H9 (cell line): ENCODE measurements around the gene HES3. TPM values are rescaled to one million over a fixed set of nuclear protein-coding genes. Genes with fewer than 3 reads are reported as not detected.

Source experiments
- DNase-seq: peaks from one replicate; pipeline ENCODE4 v3.0.0-alpha.2; 2017
- H2AFZ ChIP-seq: one replicate; pipeline ENCODE4 v1.6.1; 2013; ENCODE audit warnings: mild to moderate bottlenecking, low read length, control low read depth, moderate library complexity
- H2AK5ac ChIP-seq: 2 replicates; pipeline ENCODE4 v1.6.1; 2013; ENCODE audit warnings: low read length, control low read depth, mixed read lengths; ENCODE audit not compliant: insufficient read length
- H2BK120ac ChIP-seq: one replicate; pipeline ENCODE4 v1.6.1; 2013; ENCODE audit warnings: low read depth, mild to moderate bottlenecking, low read length, control low read depth, inconsistent platforms; ENCODE audit not compliant: poor library complexity, severe bottlenecking
- H2BK12ac ChIP-seq: 2 replicates; pipeline ENCODE4 v1.6.1; 2013; ENCODE audit warnings: low read length, control low read depth, mixed read lengths, low read depth; ENCODE audit not compliant: insufficient read length
- H2BK15ac ChIP-seq: 2 replicates; pipeline ENCODE4 v1.6.1; 2013; ENCODE audit warnings: low read depth, low read length, control low read depth
- H2BK20ac ChIP-seq: one replicate; pipeline ENCODE4 v1.6.1; 2013; ENCODE audit warnings: low read depth, mild to moderate bottlenecking, low read length, control low read depth, inconsistent platforms; ENCODE audit not compliant: poor library complexity, severe bottlenecking
- H2BK5ac ChIP-seq: 2 replicates; pipeline ENCODE4 v1.6.1; 2013; ENCODE audit warnings: low read length, control low read depth, mixed read lengths; ENCODE audit not compliant: insufficient read length
- H3K14ac ChIP-seq: 2 replicates; pipeline ENCODE4 v1.6.1; 2013; ENCODE audit warnings: low read length, control low read depth; ENCODE audit not compliant: insufficient read depth
- H3K18ac ChIP-seq: 2 replicates; pipeline ENCODE4 v1.6.1; 2013; ENCODE audit warnings: low read depth, mild to moderate bottlenecking, mixed read lengths, low read length, control low read depth; ENCODE audit not compliant: insufficient read length
- H3K23ac ChIP-seq: 2 replicates; pipeline ENCODE4 v1.6.1; 2013; ENCODE audit warnings: low read length, control low read depth, mixed read lengths, low read depth; ENCODE audit not compliant: insufficient read length
- H3K23me2 ChIP-seq: 2 replicates; pipeline ENCODE4 v1.6.1; 2013; ENCODE audit warnings: low read depth, mild to moderate bottlenecking, mixed read lengths, low read length, control low read depth; ENCODE audit not compliant: insufficient read length, poor library complexity, severe bottlenecking
- H3K27ac ChIP-seq: 2 replicates; pipeline ENCODE4 v1.5.1; 2013; ENCODE audit warnings: low read length, control low read depth, mixed read lengths, low read depth; ENCODE audit not compliant: insufficient read length
- H3K27me3 ChIP-seq: 2 replicates; pipeline ENCODE4 v1.6.1; 2013; ENCODE audit warnings: low read length, control low read depth, inconsistent platforms; ENCODE audit not compliant: insufficient read depth
- H3K4ac ChIP-seq: 2 replicates; pipeline ENCODE4 v1.6.1; 2013; ENCODE audit warnings: low read depth, mild to moderate bottlenecking, control low read depth, inconsistent platforms, low read length, moderate library complexity
- H3K4me1 ChIP-seq: 2 replicates; pipeline ENCODE4 v1.6.1; 2013; ENCODE audit warnings: low read length, control low read depth, inconsistent platforms; ENCODE audit not compliant: insufficient read depth
- H3K4me2 ChIP-seq: 2 replicates; pipeline ENCODE4 v1.6.1; 2013; ENCODE audit warnings: low read length, control low read depth, mixed read lengths; ENCODE audit not compliant: insufficient read length, insufficient read depth
- H3K56ac ChIP-seq: 2 replicates; pipeline ENCODE4 v1.6.1; 2013; ENCODE audit warnings: low read depth, mild to moderate bottlenecking, mixed read lengths, low read length, control low read depth; ENCODE audit not compliant: insufficient read length
- H3K79me1 ChIP-seq: 2 replicates; pipeline ENCODE4 v1.6.1; 2013; ENCODE audit warnings: low read depth, mild to moderate bottlenecking, moderate library complexity, low read length, control low read depth, inconsistent platforms; ENCODE audit not compliant: insufficient read depth, poor library complexity, severe bottlenecking
- H3K79me2 ChIP-seq: 2 replicates; pipeline ENCODE4 v1.6.1; 2013; ENCODE audit warnings: low read length, control low read depth, inconsistent platforms; ENCODE audit not compliant: insufficient read depth
- H3K9ac ChIP-seq: 2 replicates; pipeline ENCODE4 v1.6.1; 2013; ENCODE audit warnings: low read length, control low read depth, mixed read lengths; ENCODE audit not compliant: insufficient read length; ENCODE audit errors: extremely low read depth
- H3K9me3 ChIP-seq: one replicate; pipeline ENCODE4 v1.6.1; 2013; ENCODE audit warnings: low read depth, low read length, inconsistent platforms; ENCODE audit not compliant: control insufficient read depth
- H3T11ph ChIP-seq: one replicate; pipeline ENCODE4 v1.6.1; 2013; ENCODE audit warnings: mild to moderate bottlenecking, low read length, control low read depth, inconsistent platforms
- H4K20me1 ChIP-seq: one replicate; pipeline ENCODE4 v1.6.1; 2013; ENCODE audit not compliant: control insufficient read depth, insufficient read length, insufficient read depth
- H4K5ac ChIP-seq: 2 replicates; pipeline ENCODE4 v1.6.1; 2013; ENCODE audit warnings: low read depth, mild to moderate bottlenecking, mixed read lengths, low read length, control low read depth; ENCODE audit not compliant: insufficient read length
- H4K8ac ChIP-seq: replicated peaks from 2 replicates; pipeline ENCODE4 v1.6.1; 2013; ENCODE audit warnings: low read length, control low read depth, mixed read lengths, low read depth; ENCODE audit not compliant: insufficient read length
- H4K91ac ChIP-seq: 2 replicates; pipeline ENCODE4 v1.6.1; 2013; ENCODE audit warnings: low read depth, mild to moderate bottlenecking, moderate library complexity, mixed read lengths, low read length, control low read depth; ENCODE audit not compliant: insufficient read length
- H3K27ac Mint-ChIP-seq, 3 experiments: 2 replicates in 2 of 3; 3 replicates in 1 of 3; pipeline ENCODE4 v1.8.0; 2020 to 2021; ENCODE audit warnings: mixed read lengths in 3 of 3, mild to moderate bottlenecking in 1 of 3, moderate library complexity in 1 of 3
- H3K27me3 Mint-ChIP-seq: 2 replicates; pipeline ENCODE4 v1.8.0; 2021; ENCODE audit warnings: low read depth, mild to moderate bottlenecking, moderate library complexity, mixed read lengths
- H3K36me3 Mint-ChIP-seq, 3 experiments: 2 replicates in 2 of 3; 3 replicates in 1 of 3; pipeline ENCODE4 v1.8.0; 2020 to 2021; ENCODE audit warnings: low read depth in 3 of 3, mixed read lengths in 3 of 3; ENCODE audit not compliant: insufficient read depth in 1 of 3
- H3K4me1 Mint-ChIP-seq, 2 experiments: 2 replicates each; pipeline ENCODE4 v1.8.0; 2020; ENCODE audit warnings: mixed read lengths in 2 of 2
- H3K4me3 Mint-ChIP-seq, 2 experiments: 2 replicates in 1 of 2; 3 replicates in 1 of 2; pipeline ENCODE4 v1.8.0; 2020 to 2021; ENCODE audit warnings: mild to moderate bottlenecking in 2 of 2, mixed read lengths in 2 of 2, moderate library complexity in 1 of 2
- H3K9me3 Mint-ChIP-seq, 2 experiments: 2 replicates in 1 of 2; 3 replicates in 1 of 2; pipeline ENCODE4 v1.8.0; 2020; ENCODE audit warnings: mild to moderate bottlenecking in 2 of 2, mixed read lengths in 2 of 2, moderate library complexity in 1 of 2
- CTCF ChIP-seq: fragments of 200-600 bp; sonication (generic); conservative IDR thresholded peaks from 3 replicates; pipeline ENCODE4 v1.8.0; 2021; ENCODE audit warnings: antibody characterized with exemption, mild to moderate bottlenecking
- WGBS: extraction: QIAGEN DNeasy Blood & Tissue Kit; methylation state at CpG from one replicate; pipeline ENCODE4 v1.1.7; 2013; ENCODE audit warnings: missing lambda C conversion rate, low lambda C conversion rate, mixed read lengths; ENCODE audit not compliant: insufficient read length; ENCODE audit errors: extremely low coverage; 5-methylcytosine and 5-hydroxymethylcytosine counted together
- total RNA-seq: library from RNA; stranded (reverse); gene quantifications from 2 replicates; pipeline ENCODE4 v1.2.1, GENCODE V29; 2021

The HES3 gene
- total RNA-seq, 1 experiment from 2014 or later = 89.9 TPM

GRCh38 chr1:6253380-6253779, 9.4 kb downstream of the HES3 start:
- Histone ChIP-seq H2BK120ac (no peak overlapping the region), H2BK12ac (no peak overlapping the region), H3K27ac (no peak overlapping the region), H4K91ac (no peak overlapping the region), H4K5ac (no peak overlapping the region), H3K4me1 (no peaks in the 10 kb centered on the region), H2AFZ (no peak overlapping the region), H3K27me3 (peaks cover 18% of the 10 kb centered on the region; the same call in 1 of the 2 replicates), H3K9me3 (no peaks in the 10 kb centered on the region), H3K56ac (no peak overlapping the region), H3K18ac (no peak overlapping the region), H3K14ac (no peak overlapping the region), H2AK5ac (no peak overlapping the region), H2BK5ac (no peak overlapping the region), H3K4ac (no peak overlapping the region), H3K9ac (no peak overlapping the region), H3K79me1 (no peaks in the 10 kb centered on the region), H3K23ac (no peak overlapping the region), H2BK20ac (no peak overlapping the region), H3T11ph (no peak overlapping the region), H4K8ac (no peak overlapping the region), H2BK15ac (no peak overlapping the region), H3K4me2 (no peak overlapping the region), H4K20me1 (no peaks in the 10 kb centered on the region), H3K23me2 (peaks cover 3% of the 10 kb centered on the region), H3K79me2 (no peaks in the 10 kb centered on the region)
- no peaks in the 10 kb centered on the region for H3K9me3 Mint-ChIP-seq
- H3K4me3 Mint-ChIP-seq = no peak overlapping the region
- H3K27me3 Mint-ChIP-seq = peaks cover 54% of the 10 kb centered on the region
- peaks cover 4 to 5% of the 10 kb centered on the region in 2 experiments for H3K4me1 Mint-ChIP-seq
- TF ChIP-seq CTCF = no peak
- DNase-seq = no peak
- peaks cover 0 to 3% (median 2%) of the 10 kb centered on the region in 3 experiments; a peak in 4 of 7 replicates for H3K36me3 Mint-ChIP-seq
- no CpG with 5 or more reads among the region's 9 CpGs for WGBS
- H3K27ac Mint-ChIP-seq = no peak overlapping the region
